GM18511 (cell line): ENCODE data around the gene KCTD1.

ENCODE experiments used
- ATAC-seq: cut with Tn5 transposase; IDR thresholded peaks from one replicate; pipeline ENCODE4 v1.9.1; 2021; ENCODE audit warnings: mild to moderate bottlenecking, moderate library complexity; ENCODE audit not compliant: unreplicated experiment

Gene KCTD1

GRCh38 chr18:26548415-26549262, at the start of gene KCTD1:
TSS of gene KCTD1 (minus strand) at chr18:26548553. CDS start at chr18:26548536, 17 bp downstream.
- ATAC-seq = peak; percentile 59

GRCh38 chr18:26593365-26594320, 45.3 kb upstream of the KCTD1 start:
- no peak for ATAC-seq

- ATAC-seq = no peak
Observed at GRCh38 chr18:26584745-26585144, 36.4 kb upstream of the KCTD1 start.

DNA sequence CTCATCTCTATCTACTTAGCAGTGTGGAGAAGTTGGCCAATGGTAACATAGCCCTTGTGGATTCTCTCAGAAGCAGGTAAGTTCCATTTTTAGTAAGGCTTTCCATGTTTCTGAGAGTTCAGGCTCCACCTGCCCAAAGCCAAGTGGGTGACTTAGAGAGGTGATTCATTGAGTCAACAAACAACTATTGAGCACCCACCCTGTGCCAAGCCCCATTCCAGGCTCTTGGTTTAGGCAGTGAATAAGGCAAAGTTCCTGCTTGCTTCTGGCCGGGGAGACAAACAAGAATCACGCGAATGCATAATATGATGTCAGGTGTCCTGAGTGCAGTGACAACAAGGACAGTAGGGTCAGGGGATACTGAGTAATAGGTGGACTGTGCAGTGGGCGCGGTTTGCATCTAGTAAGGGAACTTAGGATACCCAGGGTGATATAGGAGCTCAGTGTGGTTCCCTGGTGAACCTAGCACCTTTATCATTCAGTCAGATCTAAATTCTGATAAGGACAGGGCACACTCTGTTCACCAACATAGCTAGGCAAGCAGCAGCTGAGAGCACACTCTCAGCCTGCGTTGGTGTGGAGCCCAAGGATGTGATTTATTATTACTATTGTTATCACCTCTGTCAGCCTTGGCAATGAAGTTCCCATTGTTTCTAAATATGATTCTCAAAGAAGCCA, 31.7 kb upstream of the KCTD1 start:
- no peak for ATAC-seq

DNA sequence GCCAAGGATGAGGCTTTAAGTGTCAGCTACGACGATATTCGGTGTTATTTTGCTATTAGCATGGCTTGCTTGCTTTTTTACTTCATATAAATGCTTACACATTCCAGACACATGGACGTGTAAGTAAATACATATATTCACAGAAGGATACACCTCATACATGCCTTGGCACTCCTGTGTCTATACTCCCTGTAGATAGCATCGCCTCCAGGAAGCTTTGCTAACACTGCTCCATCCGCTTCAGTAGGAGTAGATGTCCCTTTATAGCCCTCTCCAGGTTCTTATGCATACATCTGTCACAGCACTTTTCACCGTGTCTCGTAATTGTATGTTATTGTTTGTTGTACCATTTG, 27.5 kb upstream of the KCTD1 start:
- no peak for ATAC-seq

DNA sequence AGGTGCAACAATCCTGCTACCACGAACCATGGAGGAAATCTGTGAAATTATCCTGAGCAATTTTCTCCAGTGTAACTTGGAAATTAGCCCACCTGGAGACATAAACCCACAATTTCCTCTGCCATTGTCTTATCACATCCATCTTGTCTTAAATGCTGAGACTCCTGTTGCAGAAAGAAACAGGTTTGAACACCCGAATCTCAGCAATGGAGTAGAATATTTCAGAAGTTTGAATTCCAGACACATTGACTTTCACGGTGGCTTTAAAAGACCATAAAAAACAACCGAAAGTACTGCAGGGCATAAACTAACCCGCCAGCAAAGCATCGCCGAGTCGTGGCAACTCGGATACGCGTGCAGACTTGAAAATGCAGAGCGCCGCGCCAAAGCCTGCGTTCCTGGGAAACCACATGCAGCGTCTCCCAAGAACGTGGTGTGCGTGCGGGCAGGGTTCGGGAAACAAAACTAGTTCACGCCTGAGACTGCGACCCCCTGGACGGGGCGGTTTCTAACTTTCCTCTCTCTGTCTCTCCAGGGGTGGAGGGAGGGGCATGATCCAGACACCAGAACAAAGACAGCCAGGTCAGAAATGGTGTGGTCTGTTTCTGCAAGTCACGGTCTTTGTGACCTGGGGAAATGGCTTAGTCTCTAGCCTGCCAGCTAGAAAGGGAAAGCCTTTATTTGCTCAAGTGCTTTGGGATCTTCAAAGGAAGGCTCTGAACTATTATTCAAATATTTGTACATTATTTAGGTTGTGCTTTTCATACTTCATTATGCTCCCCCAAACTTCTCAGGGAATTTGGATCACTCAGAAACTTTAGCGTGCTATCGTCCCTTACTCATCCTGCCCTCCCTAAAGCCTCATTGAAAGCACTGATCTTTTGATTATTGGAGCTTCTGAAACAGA, 26.9 kb upstream of the KCTD1 start:
- no peak for ATAC-seq

DNA sequence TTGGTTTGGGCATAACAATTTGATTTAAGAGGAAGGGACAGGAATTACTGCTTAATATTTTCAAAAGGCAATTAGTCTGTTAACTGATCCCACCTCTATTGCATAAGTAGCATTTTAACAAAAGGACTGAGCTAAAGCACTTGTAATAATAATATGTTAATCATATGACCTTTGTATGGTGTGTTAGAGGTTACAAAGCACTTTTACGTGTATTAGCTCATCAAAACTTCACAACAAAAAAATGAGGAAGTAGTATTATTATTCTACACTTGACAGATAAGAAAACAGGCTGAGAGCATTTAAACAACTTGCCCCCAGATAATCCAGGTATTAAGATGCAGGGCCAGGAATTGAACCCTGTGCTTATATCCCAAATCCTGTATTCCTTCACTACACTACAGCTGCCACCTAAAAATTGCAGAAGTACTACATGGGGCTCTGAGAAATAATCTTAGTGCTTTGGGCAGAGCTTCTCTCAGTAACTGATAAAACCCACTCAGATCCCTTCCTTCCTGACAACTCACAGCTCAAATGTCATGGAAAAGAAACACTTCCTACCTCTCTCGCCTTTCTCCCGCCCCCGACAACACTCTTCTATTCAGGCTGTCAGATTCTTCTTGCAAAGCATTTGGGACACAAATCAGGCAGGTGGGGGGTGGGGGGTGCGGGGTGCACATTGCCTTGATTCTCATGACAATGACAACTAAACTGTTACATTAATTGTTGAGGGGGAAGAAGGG, 20.7 kb upstream of the KCTD1 start:
- ATAC-seq = no peak

DNA sequence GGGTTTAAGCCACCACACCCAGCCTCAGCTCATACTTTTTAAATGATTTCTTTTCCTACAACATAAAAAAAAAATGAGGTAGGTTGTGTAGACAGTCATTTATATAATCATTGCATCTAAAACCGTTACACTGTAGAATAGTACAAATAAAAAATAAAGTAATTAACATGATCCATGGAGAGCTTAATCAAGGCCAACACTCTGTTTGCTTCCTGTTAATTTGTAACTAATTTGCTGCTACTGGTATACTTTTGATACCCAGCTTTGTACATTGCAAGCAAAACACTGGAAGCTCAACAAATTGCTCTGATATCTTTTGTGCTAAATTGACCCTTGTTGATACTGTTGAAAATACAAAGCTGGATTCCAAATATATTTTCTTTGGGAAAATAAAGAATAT, 20.2 kb upstream of the KCTD1 start:
- ATAC-seq = no peak

DNA sequence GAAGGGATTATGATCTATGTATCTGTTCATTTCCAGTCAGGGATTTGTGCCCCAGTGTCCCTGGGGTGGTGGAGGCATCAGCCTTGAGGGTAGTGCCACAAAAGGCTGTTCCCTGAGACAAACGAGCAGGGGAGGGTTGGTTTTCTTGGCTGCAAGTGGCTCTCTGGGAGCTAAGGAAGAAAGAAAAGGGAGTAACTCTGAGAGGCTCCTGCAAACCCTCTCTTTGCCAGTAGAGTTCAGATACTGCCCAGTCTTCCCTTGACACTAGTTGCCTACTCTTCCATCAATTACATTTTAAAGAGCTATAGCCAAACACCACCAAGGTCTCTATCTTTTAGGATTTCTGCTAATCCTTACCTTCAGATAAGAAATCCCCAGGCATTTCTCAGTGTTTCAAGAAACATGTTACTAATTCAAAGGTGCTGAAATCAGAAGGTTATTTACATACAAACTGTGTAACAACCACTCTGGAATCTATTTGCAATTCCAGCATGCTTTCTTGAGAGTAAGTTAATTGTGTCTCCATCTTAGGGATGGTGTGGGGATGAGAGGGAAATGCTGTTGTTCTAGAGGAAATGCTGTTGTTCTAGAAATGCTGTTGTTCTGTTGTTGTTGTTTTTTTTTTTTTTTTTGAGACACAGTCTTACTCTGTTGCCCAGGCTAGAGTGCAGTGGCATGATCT, 18.7 kb upstream of the KCTD1 start:
- ATAC-seq = no peak

DNA sequence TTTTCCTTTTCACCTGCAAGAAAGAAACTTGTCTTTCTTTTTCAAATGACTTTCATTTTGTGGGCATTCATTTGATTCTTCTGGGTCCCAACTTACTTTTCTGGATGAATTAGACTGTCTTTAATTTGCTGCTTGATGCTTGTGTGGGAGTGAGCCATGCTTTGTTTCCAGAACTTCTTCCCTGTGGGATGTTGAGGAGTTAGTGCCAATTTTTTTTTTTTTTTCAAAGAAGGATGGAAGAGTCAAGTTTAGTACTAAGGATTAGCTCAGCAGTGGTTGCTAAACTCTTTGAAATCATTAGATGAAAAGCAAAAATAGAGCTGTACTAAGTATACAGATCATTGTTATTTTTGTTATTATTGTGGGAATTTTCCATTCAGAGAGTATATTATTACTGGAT, 17.2 kb upstream of the KCTD1 start:
- ATAC-seq = no peak

- no peak for ATAC-seq
Observed at GRCh38 chr18:26563024-26563423, 14.7 kb upstream of the KCTD1 start.

DNA sequence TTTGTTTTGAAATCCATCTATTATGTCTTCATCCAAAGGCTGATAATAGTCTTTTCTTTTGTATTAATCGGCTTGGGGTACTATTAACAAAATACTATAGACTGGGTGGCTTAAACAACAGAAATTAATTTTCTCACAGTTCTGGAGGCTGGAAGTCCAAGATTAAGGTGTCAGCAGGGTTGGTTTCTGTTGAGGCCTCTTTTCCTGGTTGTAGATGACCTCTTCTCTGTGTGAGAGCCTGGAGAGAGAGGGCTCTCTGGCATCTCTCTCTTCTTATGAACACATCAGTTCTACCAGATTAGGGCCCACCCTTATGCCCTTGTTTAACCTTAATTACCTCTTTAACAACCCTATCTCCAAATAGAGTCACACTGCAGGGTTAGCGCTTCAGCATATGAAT, 14.2 kb upstream of the KCTD1 start:
- ATAC-seq = no peak

DNA sequence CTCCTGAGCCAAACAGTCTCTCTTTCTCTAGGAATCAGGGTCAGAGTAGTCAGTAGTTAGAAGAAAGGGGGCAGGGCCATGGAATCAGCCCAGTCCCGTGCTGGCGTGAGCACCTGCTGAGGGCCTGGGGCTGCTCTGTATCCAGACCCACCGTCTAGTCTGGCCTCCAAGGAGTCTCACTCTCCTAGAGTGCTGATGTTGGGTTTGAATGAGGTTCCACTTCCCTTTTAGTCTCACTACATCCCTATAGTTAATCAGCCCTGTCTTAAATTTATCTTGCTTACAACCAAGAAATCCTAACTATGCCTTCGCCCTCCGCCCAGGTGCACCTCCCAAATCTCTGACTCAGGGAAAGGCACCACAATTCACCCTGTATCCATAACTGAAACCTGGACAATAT, 13.4 kb upstream of the KCTD1 start:
- no peak for ATAC-seq

- ATAC-seq = peak; percentile 93
Observed at GRCh38 chr18:26556573-26556972, 8.2 kb upstream of the KCTD1 start.

DNA sequence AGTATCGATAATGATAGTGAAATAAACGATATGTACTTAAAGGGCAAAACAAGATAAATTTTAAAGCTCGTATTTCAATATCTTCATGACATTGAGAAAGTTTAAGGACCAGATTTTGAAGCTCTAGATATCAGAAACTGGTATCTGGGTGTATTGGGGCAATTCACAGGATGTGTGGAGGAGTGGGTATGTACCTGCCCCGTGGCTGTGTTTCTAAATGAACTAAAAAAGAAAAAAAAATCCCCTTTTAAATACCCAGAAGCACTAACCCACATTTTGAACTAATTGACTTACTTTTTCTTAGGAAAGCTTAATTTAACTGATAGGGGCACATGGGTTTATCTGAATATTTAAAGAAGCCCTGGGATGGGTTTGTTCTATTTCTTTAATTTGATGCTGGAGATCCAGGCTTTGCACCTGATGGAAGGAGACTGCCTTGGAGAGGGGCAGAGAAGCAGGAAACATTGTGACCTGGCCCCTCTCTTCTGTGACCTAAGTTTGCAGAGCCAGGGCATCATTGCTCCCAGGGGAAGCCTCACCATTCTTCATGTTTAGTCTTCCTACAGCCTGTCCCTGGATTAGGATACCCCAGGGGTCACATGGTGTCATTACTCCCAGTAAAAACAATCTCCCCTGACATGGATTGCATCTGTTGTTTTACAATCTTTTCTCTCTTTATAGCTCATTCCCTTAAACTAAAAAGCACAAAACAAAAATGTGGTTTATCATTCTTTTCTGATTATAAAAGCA, 7.6 kb upstream of the KCTD1 start:
- ATAC-seq = peak; percentile 32

- no peak for ATAC-seq
Observed at GRCh38 chr18:26553943-26554342, 5.6 kb upstream of the KCTD1 start.

DNA sequence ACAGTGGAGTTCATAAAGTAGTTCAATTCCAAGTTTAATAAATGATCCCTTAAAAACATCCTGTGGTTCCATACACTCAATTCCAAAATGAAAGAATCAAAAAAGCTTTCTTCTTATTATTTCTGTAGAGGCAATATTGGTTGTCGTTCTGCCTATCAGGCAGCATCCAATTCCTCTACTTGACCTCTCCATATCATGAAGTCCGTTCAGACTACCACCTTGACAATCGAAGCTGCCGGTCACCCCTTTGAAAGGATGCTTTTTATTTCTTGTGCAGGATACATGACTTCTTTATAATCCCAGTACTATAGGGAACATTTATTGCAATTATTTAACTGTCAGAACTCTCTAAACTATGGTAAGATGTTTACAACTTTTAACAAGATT, 3.3 kb upstream of the KCTD1 start:
- ATAC-seq = no peak

DNA sequence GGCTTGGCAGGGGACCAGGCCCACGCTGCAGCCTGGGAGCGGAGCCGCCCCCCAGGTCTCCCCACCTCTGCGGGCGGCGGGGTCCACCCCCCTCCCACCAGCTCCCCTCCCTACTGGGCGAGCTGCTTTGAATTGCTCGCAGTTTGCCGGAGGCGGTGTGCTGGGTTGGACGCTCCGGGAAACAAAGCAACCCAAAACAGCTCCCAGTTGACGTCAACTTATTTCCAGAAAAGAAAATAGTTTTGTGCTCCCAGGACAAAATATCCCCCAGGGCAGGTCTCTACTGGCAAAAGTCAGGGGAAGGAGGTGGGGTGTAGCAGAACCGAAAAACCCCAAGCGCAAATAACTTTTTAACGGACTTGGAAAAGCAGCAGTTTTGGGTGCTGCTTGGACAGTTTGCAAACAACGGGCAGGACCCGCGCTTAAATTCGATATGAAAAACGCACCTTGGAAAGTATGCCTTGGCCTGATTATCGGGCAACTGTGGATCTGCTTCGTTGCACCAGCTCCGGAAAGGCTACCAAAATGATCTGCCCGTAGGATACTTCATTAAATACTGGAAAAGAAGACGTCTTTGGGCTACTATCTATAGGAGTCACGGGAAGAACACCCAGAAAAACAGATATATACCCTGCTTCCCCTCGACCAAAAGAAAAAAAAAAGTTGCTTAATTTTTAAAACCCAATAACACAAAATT, 2.8 kb upstream of the KCTD1 start:
- no peak for ATAC-seq
